Smooth muscle cell of the brain vasculature (primary cell): Measurements from ENCODE around the gene PRRC2A.
A peak's percentile ranks its signal among the peaks of the same experiment; 100 is the strongest.
"Not testable (repeated sequence)": the region's sequence is repeated elsewhere in the genome, so short reads cannot be mapped to it uniquely, and the experiment has no call there.

Source experiments
- DNase-seq: peaks from one replicate; pipeline ENCODE4 v3.0.0-alpha.2; 2012; ENCODE audit warnings: low read depth, low spot score

Gene PRRC2A

GRCh38 chr6:31585491-31585890 lies 35.0 kb upstream of the PRRC2A start:
- DNase-seq, result no peak

GRCh38 chr6:31586008-31586407 lies 34.5 kb upstream of the PRRC2A start, which contains the start of gene LST1:
TSS of gene LST1 (plus strand) at chr6:31586277. CDS start at chr6:31587300, 1,023 bp downstream.
- no peak for DNase-seq

- no peak for DNase-seq
Observed at GRCh38 chr6:31586599-31587281, 33.8 kb upstream of the PRRC2A start.

- DNase-seq, result no peak
Observed at GRCh38 chr6:31587791-31588777, 32.4 kb upstream of the PRRC2A start.

- DNase-seq, result no peak
Observed at GRCh38 chr6:31588871-31589650, 31.5 kb upstream of the PRRC2A start.

GRCh38 chr6:31590691-31591090 lies 29.8 kb upstream of the PRRC2A start:
- DNase-seq, result not testable (repeated sequence)

- DNase-seq, result no peak
Observed at GRCh38 chr6:31592396-31592771, 28.1 kb upstream of the PRRC2A start.

GRCh38 chr6:31597006-31597405 lies 23.5 kb upstream of the PRRC2A start:
- DNase-seq, result no peak

GRCh38 chr6:31607317-31607716 lies 13.2 kb upstream of the PRRC2A start:
- no peak for DNase-seq

GRCh38 chr6:31609519-31610406 lies 10.8 kb upstream of the PRRC2A start:
- no peak for DNase-seq

- no peak for DNase-seq
Observed at GRCh38 chr6:31610968-31611367, 9.5 kb upstream of the PRRC2A start.

- DNase-seq, result no peak
Observed at GRCh38 chr6:31614075-31614619, 6.4 kb upstream of the PRRC2A start.

- DNase-seq, result no peak
Observed at GRCh38 chr6:31614684-31615578, 5.6 kb upstream of the PRRC2A start, which contains the start of gene AIF1. TSS of gene AIF1 (plus strand) at chr6:31615234. CDS start at chr6:31615330, 96 bp downstream.

GRCh38 chr6:31615748-31616147 lies 4.8 kb upstream of the PRRC2A start:
- DNase-seq, result no peak

- DNase-seq, result no peak
Observed at GRCh38 chr6:31617010-31617409, 3.5 kb upstream of the PRRC2A start.

- peak; percentile 99 for DNase-seq
Observed at GRCh38 chr6:31619805-31620585, 520 bp upstream of the PRRC2A start.

GRCh38 chr6:31621320-31621939 lies 915 bp downstream of the PRRC2A start:
- DNase-seq, result no peak

GRCh38 chr6:31621991-31622390 lies 1.5 kb downstream of the PRRC2A start:
- no peak for DNase-seq
